ENCODE data around the gene SREBF1.

The SREBF1 gene

GRCh38 chr17:17857496-17857895, 20.7 kb upstream of the SREBF1 start:
- DNase-seq = no peak

GRCh38 chr17:17856386-17856785, 19.6 kb upstream of the SREBF1 start:
- DNase-seq = no peak

DNA sequence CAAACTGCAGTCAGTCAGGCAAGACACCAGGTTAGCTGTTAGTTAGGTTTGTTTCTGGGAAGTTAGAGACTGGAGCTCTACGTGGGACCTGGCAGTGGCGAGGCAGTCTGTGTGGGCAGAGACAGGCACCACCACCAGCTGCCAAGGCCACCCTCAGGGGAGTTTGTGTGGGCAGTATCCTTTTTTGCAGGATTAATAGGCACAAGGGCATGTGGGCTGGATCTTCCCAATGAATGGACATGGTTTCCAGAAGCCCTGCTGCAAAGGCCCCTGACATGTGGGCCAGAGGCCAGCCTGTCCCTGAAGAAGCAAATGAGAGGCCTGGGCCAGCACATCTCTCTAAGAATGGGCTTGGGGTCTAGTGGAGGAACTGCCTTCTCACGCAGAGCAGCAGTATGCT, 19.2 kb upstream of the SREBF1 start:
- DNase-seq = no peak

DNA sequence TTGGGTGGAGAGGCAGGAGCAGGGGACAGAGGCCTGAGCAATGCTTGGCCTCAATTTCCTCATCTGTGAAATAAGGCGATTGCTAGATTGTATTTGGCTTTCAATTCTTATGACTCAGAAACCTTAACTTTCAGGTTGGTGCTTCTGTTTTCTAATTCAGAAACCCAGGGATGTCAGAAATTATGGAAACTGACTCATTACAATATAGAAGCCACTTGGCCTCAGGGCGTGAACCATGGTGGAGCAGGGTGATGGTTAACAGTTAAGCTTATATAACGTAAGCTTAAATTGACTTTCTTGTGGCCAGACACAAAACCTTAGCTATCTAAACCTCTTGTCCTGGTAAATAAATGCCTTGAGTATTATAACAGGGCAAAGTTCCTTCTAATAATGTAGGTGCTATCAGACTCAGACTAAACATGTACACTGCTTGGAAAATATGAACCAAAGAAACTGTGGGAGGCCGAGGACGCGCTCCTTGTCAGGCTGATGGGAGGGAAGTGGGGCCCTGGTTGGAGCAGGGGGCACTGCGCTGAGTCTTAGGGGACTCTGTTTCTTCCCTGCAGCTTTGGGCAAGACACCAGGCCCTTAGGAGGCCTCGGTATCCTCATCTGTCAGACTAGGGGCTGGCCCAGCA, 17.1 kb upstream of the SREBF1 start:
- DNase-seq = no peak

DNA sequence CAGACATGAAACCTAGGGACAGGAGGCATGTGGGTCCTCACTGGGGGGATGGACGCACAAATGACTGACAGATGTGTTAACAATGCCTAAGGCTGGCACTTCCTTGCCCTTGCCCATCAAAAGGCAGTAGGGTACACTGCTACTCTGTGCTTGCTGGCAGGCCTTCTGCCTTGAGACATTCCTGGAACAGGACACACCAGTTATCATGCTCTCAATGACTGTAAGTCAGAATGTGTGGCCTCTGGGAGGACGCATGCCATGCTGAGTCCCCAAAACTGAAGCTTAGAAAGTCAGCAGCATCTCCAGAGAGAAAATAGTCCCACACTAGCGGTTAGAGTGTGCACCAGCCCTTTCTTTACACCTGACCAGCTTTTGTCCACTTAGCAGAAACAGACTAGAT, 16.1 kb upstream of the SREBF1 start:
- DNase-seq = no peak

DNA sequence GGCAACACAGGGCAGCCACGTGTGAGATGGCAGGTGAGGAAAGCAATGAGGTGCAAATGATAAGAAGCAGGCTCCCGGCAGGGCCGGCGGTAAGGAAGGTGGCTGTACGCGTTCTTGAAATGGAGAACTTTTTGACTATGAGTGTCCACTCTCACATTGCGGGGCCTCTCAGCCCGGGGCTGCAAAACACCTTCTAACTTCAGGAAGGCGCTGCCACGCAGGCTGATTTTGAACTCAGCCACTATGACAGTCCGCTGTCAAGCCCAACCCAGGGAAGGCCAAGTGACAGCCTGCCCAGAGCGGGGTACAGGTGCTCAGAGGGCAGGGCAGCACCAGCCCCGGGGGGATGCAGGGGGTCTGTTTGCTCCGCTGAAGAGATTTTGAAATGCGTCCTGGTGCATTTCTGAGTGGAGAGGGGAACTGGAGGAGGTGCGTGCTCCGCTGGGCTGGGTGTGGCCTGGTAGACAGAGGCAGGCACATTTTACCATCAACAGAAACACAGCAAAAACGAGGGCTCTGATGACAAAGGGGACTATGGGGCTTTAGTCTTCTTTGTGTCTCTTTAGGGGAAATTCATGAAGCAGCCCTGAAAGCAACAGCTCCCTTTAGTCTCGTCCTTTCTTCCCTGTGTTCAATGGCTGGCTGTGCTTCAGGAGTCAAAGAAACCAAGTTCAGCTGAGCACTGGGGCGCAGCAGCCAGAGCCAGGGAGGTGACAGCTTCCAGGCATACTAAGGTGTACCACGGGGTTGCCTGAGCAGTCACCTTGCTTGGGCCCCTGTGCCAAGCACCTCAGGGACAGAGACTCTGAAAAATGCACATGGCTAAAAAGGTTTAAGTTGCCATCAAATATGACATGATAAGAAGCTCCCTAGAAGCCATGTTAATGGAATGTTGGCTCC, 14.6 kb upstream of the SREBF1 start:
- DNase-seq = no peak

- DNase-seq = peak; percentile 42
These were observed 13.1 kb upstream of the SREBF1 start for GRCh38 chr17:17849845-17850373.

GRCh38 chr17:17849147-17849820, 12.5 kb upstream of the SREBF1 start:
- peak; percentile 66 for DNase-seq

DNA sequence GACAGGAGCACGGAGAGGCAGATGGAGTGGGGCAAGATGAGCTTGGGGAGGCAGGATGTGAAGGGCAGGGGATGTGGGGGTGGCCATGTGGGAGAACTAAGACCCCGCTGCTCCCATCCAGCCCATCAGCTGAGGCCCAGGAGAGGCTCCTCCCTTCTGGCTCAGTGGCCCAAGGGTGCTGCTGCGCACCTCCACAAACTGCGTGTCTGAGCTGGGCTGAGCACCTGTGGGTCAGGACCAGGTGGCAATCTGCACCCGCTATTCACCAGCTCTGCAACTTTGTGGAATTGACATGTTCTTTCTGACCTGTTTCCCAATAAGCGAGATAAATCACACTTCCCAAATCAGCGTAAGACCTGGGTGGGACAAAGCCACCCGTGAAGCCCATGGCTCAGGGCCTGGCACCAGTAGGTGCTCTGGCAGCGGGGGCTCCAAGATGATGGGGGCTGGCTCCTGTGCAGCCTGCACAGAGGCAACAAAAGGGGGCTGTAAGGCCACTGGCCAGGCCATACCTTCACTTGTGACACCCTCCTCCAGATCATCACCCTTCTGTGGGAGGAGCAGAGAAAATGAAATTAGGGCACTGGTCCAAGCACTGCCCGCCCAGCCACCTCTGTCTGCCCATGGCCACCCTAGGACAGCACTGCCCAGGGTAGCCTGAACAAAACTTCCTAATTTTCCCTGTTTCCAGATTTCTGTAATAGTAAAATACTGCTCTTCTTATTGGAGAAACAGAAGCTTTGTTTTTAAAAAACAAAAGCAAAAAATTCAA, 11.7 kb upstream of the SREBF1 start:
- DNase-seq = no peak

DNA sequence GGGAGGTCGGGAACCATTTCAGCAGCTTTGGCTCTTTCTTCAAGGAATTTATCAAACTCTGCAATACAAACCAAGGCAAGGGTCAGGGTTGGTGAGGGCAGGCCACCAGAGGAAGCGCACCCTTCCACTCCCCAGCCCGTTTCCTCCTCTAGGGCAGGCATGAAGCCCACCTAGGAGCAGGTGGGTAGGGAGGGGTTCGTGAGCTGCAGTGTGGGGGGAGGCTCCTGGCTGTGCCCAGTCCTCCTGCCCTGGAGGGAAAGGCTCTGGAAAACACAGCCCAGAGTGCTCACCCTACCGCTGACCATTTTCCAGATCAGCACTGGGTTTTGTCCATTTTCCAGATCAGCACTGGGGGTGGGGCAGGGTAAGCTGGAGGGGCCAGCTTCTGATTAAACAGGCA, 10.9 kb upstream of the SREBF1 start:
- no peak for DNase-seq

DNA sequence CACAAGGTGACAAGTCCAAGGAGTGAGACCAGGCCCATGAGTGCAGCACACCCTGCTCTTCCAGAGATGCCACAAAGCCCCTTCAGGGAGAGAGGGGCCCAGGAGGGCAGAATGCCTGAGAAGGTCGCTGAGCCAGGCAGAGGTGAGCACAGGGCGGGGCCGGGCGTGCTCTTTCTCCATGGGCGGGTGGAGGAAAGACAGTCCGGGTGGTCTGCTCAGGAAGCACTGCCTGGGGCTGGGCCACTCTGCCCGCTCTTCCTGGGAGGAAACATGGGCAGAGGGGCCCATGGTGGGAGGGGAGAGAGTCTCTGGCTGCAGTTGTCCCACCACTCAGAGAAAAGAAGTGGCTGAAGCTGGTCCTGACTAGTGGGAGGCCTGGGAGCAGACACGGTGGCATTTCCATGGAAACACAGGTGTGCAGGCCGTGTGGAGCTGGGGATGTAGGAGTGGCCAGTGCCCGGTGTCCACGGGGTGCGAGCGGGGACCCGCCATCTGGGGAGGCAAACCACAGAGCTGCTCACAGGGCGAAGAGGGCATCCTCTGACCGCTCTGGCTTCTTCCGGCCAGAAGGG, 10.4 kb upstream of the SREBF1 start:
- DNase-seq = no peak

- DNase-seq = no peak
These were observed 9.9 kb upstream of the SREBF1 start for GRCh38 chr17:17846645-17847044.

- DNase-seq = no peak
These were observed 9.2 kb upstream of the SREBF1 start for GRCh38 chr17:17846003-17846402.

GRCh38 chr17:17845046-17845775, 8.4 kb upstream of the SREBF1 start:
- DNase-seq = no peak

DNA sequence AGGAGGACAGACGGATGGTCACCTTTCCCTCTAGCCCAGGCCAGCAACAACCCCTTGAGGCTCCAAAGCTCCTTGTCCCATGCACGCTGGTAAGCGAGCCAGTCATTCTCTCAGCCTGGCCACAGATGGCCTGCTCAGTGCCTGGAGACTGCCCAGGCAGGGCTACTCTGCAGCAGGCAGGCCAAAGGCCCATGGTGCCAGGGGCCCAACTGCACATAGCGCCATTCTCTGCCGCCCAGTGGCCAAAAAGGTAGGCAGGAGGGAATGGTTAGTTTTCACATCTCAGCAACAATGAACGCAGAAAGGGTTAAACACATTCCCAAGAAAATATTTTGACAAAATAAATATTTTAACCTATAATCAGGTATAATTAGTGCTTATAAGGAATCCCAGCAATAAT, 7.7 kb upstream of the SREBF1 start:
- no peak for DNase-seq

GRCh38 chr17:17844079-17844478, 7.3 kb upstream of the SREBF1 start:
- DNase-seq = no peak

DNA sequence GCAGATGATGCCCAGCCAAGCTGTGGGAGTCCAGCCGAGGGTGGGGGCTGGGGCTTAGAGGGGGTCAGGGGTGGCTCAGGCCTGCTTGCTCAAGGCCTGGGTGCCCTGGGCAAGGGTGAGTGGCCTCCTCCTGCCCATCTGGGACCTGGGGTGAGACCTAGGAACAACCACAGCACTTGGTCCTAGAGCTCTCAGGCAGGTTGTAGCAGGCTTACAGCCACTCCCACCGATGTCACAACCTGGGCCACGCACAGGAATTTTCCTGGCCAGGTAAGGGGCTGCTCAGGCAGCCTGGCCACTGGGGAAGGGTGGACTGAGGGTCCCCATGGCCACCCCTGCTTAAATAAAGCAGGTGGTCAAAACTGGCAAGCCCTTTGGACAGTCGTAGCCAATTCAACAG, 6.3 kb upstream of the SREBF1 start:
- DNase-seq = no peak

GRCh38 chr17:17842111-17842876, 5.5 kb upstream of the SREBF1 start:
- no peak for DNase-seq

DNA sequence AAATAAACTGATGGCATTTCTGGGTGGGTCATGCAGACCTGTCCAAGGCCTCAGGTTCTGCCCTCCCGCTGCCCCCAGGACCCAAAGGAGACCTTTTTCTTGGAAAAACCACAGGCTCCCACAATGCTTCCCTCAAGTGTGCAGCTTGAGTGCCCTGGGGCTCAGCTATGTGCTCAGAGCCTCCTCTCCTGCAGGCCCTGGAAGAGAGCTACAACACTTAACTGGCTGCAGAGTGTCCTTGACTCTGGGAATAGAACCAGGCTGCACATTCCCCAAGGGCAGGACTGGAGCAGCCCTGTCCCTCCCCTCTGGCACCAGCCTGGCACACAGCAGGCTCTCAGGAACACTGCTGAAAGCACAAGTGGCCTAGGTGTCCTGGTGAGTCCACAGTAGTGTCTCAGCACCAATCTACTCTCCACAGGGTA, 4.8 kb upstream of the SREBF1 start:
- no peak for DNase-seq

- DNase-seq = no peak
These were observed 4.2 kb upstream of the SREBF1 start for GRCh38 chr17:17840751-17841591.

Measured in T-helper 9 cell (primary cell).